Right renal cortex interstitium (tissue), 3 donors: Measurements from ENCODE around the gene ANXA1. TPM values are rescaled to one million over a fixed set of nuclear protein-coding genes. Genes with fewer than 3 reads are reported as not detected.

Experiments used
- DNase-seq, 3 donors: peaks; one replicate each; pipeline ENCODE4 v3.0.0-alpha.2; 2013; ENCODE audit warnings: low read depth in 3 of 3, low spot score in 2 of 3
- polyA plus RNA-seq, 3 donors: library from polyadenylated mRNA; unstranded; fragments of 120-200 nt; gene quantifications; one replicate each; pipeline ENCODE4 v1.2.1, GENCODE V29; 2013; ENCODE audit not compliant: insufficient read length in 3 of 3

Gene ANXA1
- polyA plus RNA-seq, 3 donors = 28.5 to 30.3 (median 30.3) TPM

- DNase-seq = no peak
Measured at GRCh38 chr9:73137914-73138313, 13.8 kb upstream of the ANXA1 start.

GRCh38 chr9:73138516-73138915 is 13.1 kb upstream of the ANXA1 start:
- DNase-seq = no peak

DNA sequence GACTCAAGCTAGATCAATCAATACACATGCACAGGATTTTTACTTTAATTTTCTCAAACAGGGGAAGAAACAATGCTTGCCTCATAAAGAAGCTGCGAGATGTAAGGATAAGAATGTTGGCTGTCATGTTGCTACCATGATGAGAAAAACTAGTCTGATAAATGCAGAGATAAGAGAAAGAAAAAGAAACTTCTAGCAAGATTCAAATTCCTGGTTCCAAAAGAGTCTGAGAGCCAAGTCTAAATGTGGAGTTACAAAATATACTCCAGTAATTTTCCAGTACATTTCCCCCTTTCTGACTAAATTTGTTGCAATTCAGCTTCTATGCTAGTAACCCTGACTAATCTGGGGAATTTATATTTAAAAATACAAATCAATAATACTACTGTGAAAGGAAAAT is 10.4 kb upstream of the ANXA1 start:
- DNase-seq = no peak

DNA sequence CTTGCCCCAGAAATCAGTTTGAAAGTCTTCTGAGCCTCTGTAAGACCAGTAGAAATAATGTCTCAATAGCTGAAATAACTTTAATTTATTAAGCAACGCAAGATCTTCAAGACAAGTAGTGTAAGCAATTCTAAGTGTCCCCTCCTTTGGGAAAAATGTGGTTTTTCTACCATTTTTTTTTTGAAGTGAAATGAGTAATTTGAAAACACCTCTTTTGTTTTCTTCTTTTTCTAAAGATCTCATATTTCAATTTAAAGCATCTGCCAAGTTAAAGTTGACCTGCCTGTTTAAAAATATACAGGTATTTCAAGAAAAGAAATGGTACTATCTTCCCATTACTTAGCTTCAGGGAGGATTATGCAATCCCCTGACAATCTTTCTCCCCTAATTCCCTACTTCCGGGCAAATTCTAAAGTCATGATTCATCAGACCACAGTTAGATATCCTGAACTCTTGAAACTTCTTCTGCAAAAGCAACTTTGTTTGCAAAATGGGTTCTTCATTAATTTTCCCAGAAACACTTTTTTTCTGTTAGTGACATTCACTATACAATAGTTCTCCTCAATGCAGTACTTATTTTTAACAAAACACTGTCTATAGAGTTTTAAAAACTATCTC is 7.8 kb upstream of the ANXA1 start:
- no peak for DNase-seq

- no peak for DNase-seq
Measured at GRCh38 chr9:73146111-73146815, 5.4 kb upstream of the ANXA1 start.

DNA sequence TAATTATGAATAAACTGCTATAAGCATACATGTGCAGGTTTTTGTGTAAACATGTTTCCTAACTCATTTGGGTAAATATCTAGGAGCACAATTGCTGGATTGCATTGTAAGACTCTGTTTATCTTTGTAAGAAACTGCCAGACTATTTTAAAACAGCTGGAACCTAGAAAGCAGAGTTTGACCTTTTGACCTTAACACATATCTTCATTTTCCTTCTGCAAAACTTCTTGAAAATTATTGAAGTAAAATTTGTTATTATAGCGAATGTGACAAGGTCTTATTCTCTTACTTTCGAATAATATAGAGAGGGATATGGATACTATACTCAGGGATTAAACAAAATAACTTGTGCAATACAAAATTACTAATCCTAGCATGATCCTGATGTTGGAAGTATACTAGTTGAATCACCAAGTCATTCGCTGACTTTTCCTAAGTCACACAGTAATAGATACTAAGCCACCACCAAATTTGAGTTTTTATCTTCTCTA is 3.2 kb upstream of the ANXA1 start:
- no peak for DNase-seq

DNA sequence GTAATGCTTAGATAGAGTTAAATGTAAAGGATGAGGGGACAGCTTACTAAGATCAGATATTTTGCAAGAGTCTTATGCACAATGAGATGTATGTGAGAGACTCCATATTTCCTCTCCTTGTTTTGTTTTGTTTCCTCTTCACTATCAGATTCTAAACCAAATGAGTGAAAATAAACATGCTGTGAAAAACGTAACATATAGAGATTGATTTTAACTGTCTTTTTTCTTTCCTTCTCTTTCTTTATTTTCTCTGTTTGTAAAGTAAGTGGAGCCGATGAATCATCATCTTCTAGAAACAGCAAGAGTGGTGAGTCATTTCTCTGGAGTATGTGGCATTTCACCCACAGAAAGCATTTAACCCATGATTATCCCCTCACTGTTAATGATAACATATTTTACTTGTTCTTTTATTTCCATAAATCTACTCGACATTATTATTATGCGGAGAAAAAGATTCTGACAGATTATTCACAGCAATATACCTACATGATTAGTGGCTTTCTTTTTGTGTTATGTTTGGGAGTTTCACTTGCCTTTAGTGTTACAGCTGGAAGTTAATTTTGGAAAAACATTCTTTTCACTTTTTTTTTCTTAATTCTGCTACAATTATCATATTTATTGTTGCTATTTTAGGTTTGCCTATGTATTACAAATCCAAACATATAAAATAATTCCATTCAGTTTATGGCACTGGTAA is 2.1 kb upstream of the ANXA1 start:
- no peak for DNase-seq

DNA sequence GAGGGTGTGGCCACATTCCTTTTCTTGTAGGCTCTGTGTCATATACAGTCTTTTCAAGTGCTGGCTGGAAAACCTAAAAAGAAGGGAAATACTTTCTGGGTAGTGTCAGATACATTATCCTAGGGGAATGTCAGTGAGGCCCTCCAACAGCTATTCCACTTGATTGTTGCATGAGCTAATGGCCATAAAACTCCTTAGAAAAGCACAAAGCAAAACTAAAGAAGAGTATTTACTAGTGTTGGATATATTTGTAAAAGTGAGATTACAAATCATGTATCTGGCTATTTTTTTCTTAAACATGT is 829 bp downstream of the ANXA1 start:
- DNase-seq = no peak

- DNase-seq = no peak
Measured at GRCh38 chr9:73152953-73153352, 1.3 kb downstream of the ANXA1 start.

DNA sequence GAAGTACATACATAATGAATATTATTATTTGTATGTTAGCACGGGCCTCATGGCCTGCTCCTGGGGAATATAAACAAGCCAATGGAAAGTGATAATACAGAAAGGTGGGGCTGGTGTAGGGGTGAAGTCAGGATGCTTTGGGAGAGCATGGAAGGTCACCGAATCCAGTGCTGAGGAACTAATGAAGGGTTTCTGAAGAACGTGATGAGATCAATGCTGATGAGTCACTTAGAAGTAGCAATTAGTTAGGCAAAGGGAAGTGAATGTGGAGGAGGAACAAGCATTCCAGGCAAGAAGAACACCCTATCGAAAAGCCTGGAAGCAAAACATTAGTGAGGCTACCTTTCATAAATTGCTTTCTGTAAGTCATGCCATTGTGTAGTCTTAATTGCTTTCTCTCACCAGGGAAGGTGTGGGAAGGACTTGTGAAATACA is 2.1 kb downstream of the ANXA1 start:
- no peak for DNase-seq

GRCh38 chr9:73154271-73154670 is 2.6 kb downstream of the ANXA1 start:
- no peak for DNase-seq

GRCh38 chr9:73154722-73155121 is 3.1 kb downstream of the ANXA1 start:
- DNase-seq = no peak

DNA sequence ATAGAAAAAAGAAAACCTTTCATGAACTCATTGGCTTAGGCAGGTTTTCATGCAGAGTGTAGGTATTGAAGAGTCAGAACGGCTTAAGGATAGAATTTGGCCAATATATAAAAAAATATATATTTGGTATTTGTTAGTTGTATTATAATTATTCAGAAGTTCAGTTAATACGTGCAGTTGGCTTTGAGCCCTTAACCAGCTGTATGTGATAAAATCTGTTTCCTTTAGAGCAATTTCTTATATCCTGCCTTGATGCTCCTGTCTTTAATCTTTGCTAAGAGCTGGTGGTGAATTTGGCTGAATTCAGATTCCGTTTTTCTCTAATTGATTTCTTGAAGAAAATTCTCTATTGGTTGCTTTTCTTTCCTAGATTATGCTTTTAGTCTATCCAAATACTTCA is 3.7 kb downstream of the ANXA1 start:
- no peak for DNase-seq

DNA sequence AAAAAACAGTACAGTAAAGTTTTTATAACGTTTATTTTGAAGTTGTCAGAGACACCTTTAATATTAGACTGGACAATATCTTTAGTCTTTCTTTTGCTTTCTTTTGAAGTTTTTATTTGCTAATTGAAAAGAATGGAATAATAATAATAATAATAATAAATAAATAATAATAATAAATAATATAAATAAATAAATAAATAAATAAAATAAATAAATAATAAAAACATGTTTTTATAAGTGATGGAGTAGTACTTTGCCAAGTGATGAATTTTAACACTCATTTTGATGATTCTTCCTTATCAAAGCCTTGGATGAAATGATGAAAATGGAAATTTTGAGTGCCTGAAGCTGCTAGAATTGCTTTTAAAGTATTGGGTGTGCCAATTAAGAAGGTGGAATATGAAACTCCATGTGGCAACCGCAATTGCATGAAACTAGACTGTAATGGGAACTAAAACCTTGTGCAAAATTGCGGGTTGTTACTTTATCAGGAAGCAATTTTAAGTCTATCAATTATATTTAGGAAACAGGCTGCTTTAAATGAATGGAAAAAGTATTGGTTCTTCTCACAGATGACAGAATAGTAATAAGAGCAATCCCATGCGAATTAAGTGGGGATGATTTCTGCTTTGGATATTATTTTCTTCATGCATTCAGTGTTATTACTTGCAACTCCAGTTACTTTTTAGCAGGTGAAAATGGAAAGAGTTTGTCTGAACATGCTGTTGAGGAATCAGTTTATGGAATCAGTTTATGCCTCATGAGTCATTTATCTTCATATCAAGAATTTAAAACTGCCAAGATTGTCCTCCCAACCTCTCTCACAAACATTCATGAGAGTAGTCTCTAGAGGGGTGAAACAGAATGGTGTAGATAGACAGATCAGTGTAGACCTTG is 4.6 kb downstream of the ANXA1 start:
- DNase-seq = no peak

GRCh38 chr9:73156865-73157187 is 5.2 kb downstream of the ANXA1 start:
- no peak for DNase-seq

DNA sequence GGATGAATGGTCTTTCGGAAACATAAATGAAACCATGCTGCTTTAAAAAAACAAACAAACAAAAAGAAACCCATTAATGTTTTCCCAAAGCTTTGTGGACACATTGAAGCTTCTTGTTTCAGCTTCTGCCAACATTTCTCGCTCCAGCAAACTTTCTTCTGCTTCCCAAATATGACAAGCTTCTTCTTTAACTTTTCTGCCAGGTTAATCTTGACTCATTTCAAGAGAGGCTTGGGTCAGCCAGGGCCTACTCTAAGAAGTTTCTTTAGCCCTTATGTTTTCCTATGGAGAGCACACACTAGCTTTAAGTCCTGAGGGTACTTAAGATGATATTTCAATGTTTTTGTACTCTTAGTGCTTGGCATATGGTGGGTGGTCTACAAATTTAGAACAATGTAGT is 6.1 kb downstream of the ANXA1 start:
- DNase-seq = no peak

DNA sequence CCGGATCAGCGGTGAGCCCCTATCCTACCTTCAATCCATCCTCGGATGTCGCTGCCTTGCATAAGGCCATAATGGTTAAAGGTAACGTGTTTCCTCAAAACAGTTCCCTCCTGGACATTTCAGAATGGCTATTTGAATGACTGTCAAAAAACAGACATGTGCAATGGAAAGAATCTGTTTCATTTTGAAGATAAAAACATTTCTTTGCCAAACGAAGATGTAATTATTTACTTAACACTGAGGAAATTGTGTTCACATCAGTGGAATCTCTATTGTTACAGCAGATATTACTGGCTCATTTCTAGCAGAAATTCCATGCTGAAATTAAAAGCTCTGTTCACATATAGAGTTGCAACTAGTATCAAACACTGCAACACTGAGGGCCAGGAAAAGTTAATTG is 7.1 kb downstream of the ANXA1 start:
- no peak for DNase-seq

DNA sequence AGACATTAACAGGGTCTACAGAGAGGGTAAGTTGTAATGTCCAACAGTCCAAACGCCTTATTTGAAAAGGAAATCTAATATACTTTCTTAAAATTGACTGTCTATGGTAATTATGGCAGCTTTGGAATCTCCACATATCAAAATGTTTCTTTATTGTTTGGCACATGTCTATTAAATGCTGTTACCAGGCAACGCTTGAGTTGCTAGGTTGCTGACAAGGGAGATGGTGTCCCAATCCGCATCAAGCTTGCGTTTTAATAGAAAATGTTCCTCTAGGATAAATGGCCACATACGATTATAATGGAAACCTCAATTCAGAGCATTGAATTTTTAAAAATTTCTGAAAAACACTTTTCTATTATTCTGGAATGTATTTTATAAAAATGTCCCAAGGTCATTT is 9.2 kb downstream of the ANXA1 start:
- DNase-seq = no peak

DNA sequence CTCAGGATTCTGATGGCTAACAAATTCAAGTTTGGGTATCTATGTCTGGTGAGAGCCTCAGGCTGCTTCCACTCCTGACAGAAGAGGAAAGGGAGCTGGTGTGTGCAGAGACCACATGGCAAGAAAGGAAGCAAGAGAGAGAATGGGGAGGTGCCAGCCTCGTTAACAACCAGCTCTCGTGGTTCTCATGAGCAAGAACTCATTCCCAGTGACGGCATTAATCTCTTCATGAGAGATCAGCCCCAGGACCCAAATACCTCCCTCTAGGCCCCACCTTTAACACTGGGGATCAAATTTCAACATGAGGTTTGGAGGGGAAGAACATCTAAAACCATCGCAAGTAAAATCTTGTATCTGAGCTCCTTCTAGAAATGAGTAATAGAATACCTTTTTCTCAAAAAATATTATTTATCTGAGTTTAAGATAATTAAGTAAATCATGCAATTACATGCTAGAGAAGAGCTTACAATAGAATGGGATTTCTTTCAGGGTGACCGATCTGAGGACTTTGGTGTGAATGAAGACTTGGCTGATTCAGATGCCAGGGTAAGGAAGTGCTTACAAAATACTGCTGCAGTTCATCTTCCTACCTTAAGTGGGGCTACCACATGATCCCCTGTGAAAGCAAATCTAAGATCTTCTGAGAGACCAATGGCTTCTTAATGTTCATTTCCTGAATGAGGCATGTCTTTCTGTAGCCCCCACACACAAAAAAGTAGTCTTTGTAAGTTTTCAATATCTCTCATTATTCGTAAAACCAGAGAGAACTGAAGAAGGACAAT is 11.5 kb downstream of the ANXA1 start:
- no peak for DNase-seq

DNA sequence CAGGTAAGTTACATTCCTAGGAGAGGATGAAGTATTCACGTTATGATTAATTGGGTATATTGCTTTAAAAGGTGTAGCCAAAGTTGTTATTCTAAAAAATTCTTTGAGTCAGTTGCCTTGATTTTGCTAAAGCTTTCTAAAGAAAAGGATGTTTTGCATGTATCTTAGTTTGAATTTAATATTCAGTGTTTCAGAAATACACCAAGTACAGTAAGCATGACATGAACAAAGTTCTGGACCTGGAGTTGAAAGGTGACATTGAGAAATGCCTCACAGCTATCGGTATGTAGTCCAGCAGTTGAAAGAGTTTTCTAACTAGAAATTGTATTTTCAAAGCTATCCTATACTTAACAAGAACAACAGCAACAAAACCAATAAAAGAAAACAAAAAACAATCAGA is 14.2 kb downstream of the ANXA1 start:
- DNase-seq = no peak
